Activated CD8-positive, alpha-beta T cell treated with anti-CD3 and anti-CD28 coated beads for 36 hours (primary cell): Measurements from ENCODE around the gene AGPAT4. TPM values are rescaled to one million over a fixed set of nuclear protein-coding genes. Genes with fewer than 3 reads are reported as not detected.

Source experiments
- ATAC-seq: fragments of 200-7000 bp; cut with Tn5 transposase; one replicate; pipeline ENCODE4 v1.10.0; 2021; ENCODE audit warnings: mild to moderate bottlenecking, moderate library complexity
- CTCF ChIA-PET: fragments of 350-600 bp; sonication (Branson Sonifier 250); formaldehyde crosslinking; loops from one replicate; lab custom pipeline; 2021; ENCODE audit warnings: antibody characterized with exemption; lab: Charles Lee
- POLR2A ChIA-PET: fragments of 350-600 bp; sonication (Branson Sonifier 250); formaldehyde crosslinking; loops from one replicate; lab custom pipeline; 2021; ENCODE audit warnings: antibody characterized with exemption; lab: Charles Lee
- DNase-seq: peaks from one replicate; pipeline ENCODE4 v3.0.0-alpha.2; 2020
- H3K27ac Mint-ChIP-seq: one replicate; pipeline ENCODE4 v1.8.0; 2021; ENCODE audit warnings: mild to moderate bottlenecking, mixed read lengths
- H3K27me3 Mint-ChIP-seq: one replicate; pipeline ENCODE4 v1.8.0; 2021; ENCODE audit warnings: mixed read lengths
- H3K36me3 Mint-ChIP-seq: one replicate; pipeline ENCODE4 v1.8.0; 2021; ENCODE audit warnings: low read depth, mixed read lengths
- H3K4me1 Mint-ChIP-seq: one replicate; pipeline ENCODE4 v1.8.0; 2021; ENCODE audit warnings: low read depth, mixed read lengths
- H3K4me3 Mint-ChIP-seq: one replicate; pipeline ENCODE4 v1.8.0; 2021; ENCODE audit warnings: mild to moderate bottlenecking, moderate library complexity, mixed read lengths
- H3K9me3 Mint-ChIP-seq: one replicate; pipeline ENCODE4 v1.8.0; 2021; ENCODE audit warnings: mixed read lengths
- CTCF ChIP-seq: fragments of 200-600 bp; IDR thresholded peaks from one replicate; pipeline ENCODE4 v1.8.0; 2022; ENCODE audit warnings: antibody characterized with exemption, mild to moderate bottlenecking
- intact Hi-C: fragments of 100-400 bp; cut with micrococcal nuclease; formaldehyde crosslinking; loops from one replicate; pipeline ENCODE4 v1.10.0; 2022
- total RNA-seq, 2 experiments: library from RNA; stranded (reverse); gene quantifications; one replicate each; pipeline ENCODE4 v1.2.3, GENCODE V29; 2021

The AGPAT4 gene
- total RNA-seq, 2 experiments from 2014 or later, result 3.5 to 4.7 TPM

GRCh38 chr6:161151660-161152526 is 122.0 kb downstream of the AGPAT4 start:
- no peaks in the 10 kb centered on the region for H3K27me3 Mint-ChIP-seq
- peaks cover 7% of the 10 kb centered on the region for H3K36me3 Mint-ChIP-seq
- H3K4me3 Mint-ChIP-seq, result no peak overlapping the region
- no peaks in the 10 kb centered on the region for H3K4me1 Mint-ChIP-seq
- intact Hi-C loops, result no loop called here
- H3K27ac Mint-ChIP-seq, result no peak overlapping the region
- no peak for TF ChIP-seq CTCF
- H3K9me3 Mint-ChIP-seq, result peaks cover 1% of the 10 kb centered on the region
- ChIA-PET CTCF (interaction anchor here (0.9 to 2.0 kb wide), 2 partner anchors 220 to 221 kb away, joined by 3 to 6 read pairs; no protein-coding TSS in a partner anchor), POLR2A (interaction anchor here (0.6 kb wide), 1 partner anchor 221 kb away, joined by 3 read pairs; no protein-coding TSS in a partner anchor)
- DNase-seq, result no peak
- ATAC-seq, result no peak

GRCh38 chr6:161151059-161151645 is 122.7 kb downstream of the AGPAT4 start:
- no peaks in the 10 kb centered on the region for H3K27me3 Mint-ChIP-seq
- ATAC-seq (no peak), DNase-seq (no peak)
- intact Hi-C loops, result no loop called here
- no peak for TF ChIP-seq CTCF
- no peaks in the 10 kb centered on the region for H3K9me3 Mint-ChIP-seq
- ChIA-PET CTCF (interaction anchor here (0.9 to 2.0 kb wide), 2 partner anchors 220 to 222 kb away, joined by 3 to 6 read pairs; no protein-coding TSS in a partner anchor), POLR2A (interaction anchor here (0.6 kb wide), 1 partner anchor 222 kb away, joined by 3 read pairs; no protein-coding TSS in a partner anchor)
- H3K36me3 Mint-ChIP-seq, result peaks cover 4% of the 10 kb centered on the region
- H3K4me1 Mint-ChIP-seq, result no peaks in the 10 kb centered on the region
- H3K4me3 Mint-ChIP-seq, result no peak overlapping the region
- no peak overlapping the region for H3K27ac Mint-ChIP-seq

- no peak overlapping the region for H3K27ac Mint-ChIP-seq
- DNase-seq (no peak), ATAC-seq (no peak)
- H3K27me3 Mint-ChIP-seq, result no peaks in the 10 kb centered on the region
- H3K9me3 Mint-ChIP-seq, result no peaks in the 10 kb centered on the region
- intact Hi-C loops, result no loop called here
- no peak overlapping the region for H3K4me3 Mint-ChIP-seq
- TF ChIP-seq CTCF, result no peak
- H3K36me3 Mint-ChIP-seq, result peaks cover 2% of the 10 kb centered on the region
- POLR2A ChIA-PET, result no interaction called here
- H3K4me1 Mint-ChIP-seq, result no peaks in the 10 kb centered on the region
- CTCF ChIA-PET, result interaction anchor here (1.1 to 2.0 kb wide), 2 partner anchors 221 to 223 kb away, joined by 4 to 6 read pairs; no protein-coding TSS in a partner anchor
Measured at GRCh38 chr6:161150566-161150965, 123.3 kb downstream of the AGPAT4 start.

GRCh38 chr6:161150136-161150535 is 123.7 kb downstream of the AGPAT4 start:
- CTCF ChIA-PET, result interaction anchor here (1.1 to 2.0 kb wide), 2 partner anchors 221 to 223 kb away, joined by 4 to 6 read pairs; no protein-coding TSS in a partner anchor
- no peak for TF ChIP-seq CTCF
- POLR2A ChIA-PET, result no interaction called here
- no peaks in the 10 kb centered on the region for H3K4me1 Mint-ChIP-seq
- H3K4me3 Mint-ChIP-seq, result no peak overlapping the region
- no peak for DNase-seq
- peaks cover 2% of the 10 kb centered on the region for H3K36me3 Mint-ChIP-seq
- H3K27ac Mint-ChIP-seq, result no peak overlapping the region
- no peak for ATAC-seq
- intact Hi-C loops, result no loop called here
- no peaks in the 10 kb centered on the region for H3K9me3 Mint-ChIP-seq
- no peaks in the 10 kb centered on the region for H3K27me3 Mint-ChIP-seq
